ENCODE results near the gene NCOA1. TPM values are rescaled to one million over a fixed set of nuclear protein-coding genes. Genes with fewer than 3 reads are reported as not detected.

Gene NCOA1
- total and polyA plus RNA-seq, 10 of the 15 experiments (the other 5 are each of a cell fraction or from before 2014, with no cell fraction given) = 1.8 to 35.6 (median 6.1) TPM

DNA sequence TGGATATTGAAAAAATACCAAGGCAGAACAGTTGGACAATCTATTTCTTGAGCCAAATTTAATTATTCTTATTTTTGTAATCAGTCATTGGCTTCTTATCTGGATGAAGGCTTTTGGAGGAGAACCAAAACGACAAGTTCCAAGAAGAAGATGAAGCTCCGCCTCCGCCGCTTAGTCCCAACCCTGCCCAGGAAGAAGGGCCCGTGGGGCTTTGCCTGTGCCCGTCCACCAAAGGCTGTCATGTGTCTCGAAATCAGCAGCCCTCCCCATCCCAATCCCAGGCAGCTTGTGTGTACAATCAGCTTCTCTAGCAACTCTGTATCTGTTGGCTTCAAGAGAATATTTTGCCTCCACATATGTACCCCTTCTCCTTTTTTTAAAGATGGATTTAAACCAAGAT, 277.5 kb downstream of the NCOA1 start:
- H3K4me3 ChIP-seq = no peak overlapping the region
- BruUV-seq (replicated peaks) = no TSS peak
- H3K9me3 ChIP-seq (replicated peaks; ENCODE audit: control insufficient read depth, insufficient read depth, low read length) = no peaks in the 10 kb centered on the region
- FAIRE-seq (no peak), ATAC-seq (no peak), DNase-seq (ENCODE audit: low read depth, low spot score) (no peak)
- H3K4me2 ChIP-seq (ENCODE audit: control insufficient read depth, insufficient read depth) = no peak overlapping the region
- no peaks in the 10 kb centered on the region for H3K79me2 ChIP-seq (ENCODE audit: control insufficient read depth, insufficient read depth, low read length)
- no peak overlapping the region for H2AFZ ChIP-seq (ENCODE audit: control insufficient read depth, low read depth, low read length)
- CTCF ChIA-PET = interaction anchor here (0.9 to 2.2 kb wide), 4 partner anchors 11 to 360 kb away, joined by 3 to 6 read pairs (median 3); partner anchors contain the start of genes CENPO and PTRHD1
- H3K9ac ChIP-seq (ENCODE audit: control insufficient read depth, insufficient read depth, low read length) = no peak overlapping the region
- H3K27ac ChIP-seq (ENCODE audit: control insufficient read depth, insufficient read depth) = no peak overlapping the region
- POLR2A ChIA-PET = interaction anchor here (0.6 kb wide), 1 partner anchor 434 kb away, joined by 3 read pairs; no protein-coding TSS in a partner anchor
- in situ Hi-C loops (cut with MboI) (no loop called here), intact Hi-C loops (cut with micrococcal nuclease; ENCODE audit: unreplicated experiment) (no loop called here)
- RAD21 ChIA-PET (ENCODE audit: unreplicated experiment) = interaction anchor here (0.6 kb wide), 1 partner anchor 361 kb away, joined by 5 read pairs; no protein-coding TSS in a partner anchor
- H3K27me3 ChIP-seq (replicated peaks in 1 of 2; ENCODE audit: control insufficient read depth in 2 of 2, insufficient read depth in 2 of 2, low read length in 1 of 2) = no peaks in the 10 kb centered on the region
- SMC1A ChIA-PET (ENCODE audit: uncharacterized antibody, unreplicated experiment) = no interaction called here
- H3K36me3 ChIP-seq (ENCODE audit: control insufficient read depth in 2 of 2, insufficient read depth in 2 of 2, low read length in 1 of 2) = peaks cover 2 to 8% of the 10 kb centered on the region in 2 experiments; a peak in 2 of 4 replicates
- no peaks in the 10 kb centered on the region for H4K20me1 ChIP-seq (ENCODE audit: control insufficient read depth, insufficient read depth)
- H3K4me1 ChIP-seq (ENCODE audit: control insufficient read depth, insufficient read depth, low read length) = 0 out of 2 replicates have a peak, but pooled peaks cover 6% of the 10 kb centered on the region
- WGBS (ENCODE audit: insufficient coverage, insufficient replicate concordance, low lambda C conversion rate, missing lambda C conversion rate) = 96% methylated on average over 7 of the region's 7 CpGs
- TF ChIP-seq MXI1 (IDR thresholded peaks at IDR 0.05; ENCODE audit: low read depth, low read length) (no peak), TARDBP (IDR thresholded peaks at IDR 0.05; ENCODE audit: borderline replicate concordance) (no peak), MEF2A (IDR thresholded peaks at IDR 0.05; ENCODE audit: insufficient read depth, low read depth, low read length) (no peak), TBL1XR1 (IDR thresholded peaks at IDR 0.05; ENCODE audit: low read depth, low read length) (no peak), IKZF1 (conservative IDR thresholded peaks at IDR 0.05) (no peak), SMC3 (IDR thresholded peaks at IDR 0.05; ENCODE audit: borderline replicate concordance, low read length) (no peak), SUZ12 (IDR thresholded peaks at IDR 0.05; ENCODE audit: unreplicated experiment) (no peak), CBX3 (IDR thresholded peaks at IDR 0.05; ENCODE audit: borderline replicate concordance, low read depth) (no peak), CBX5 (IDR thresholded peaks at IDR 0.05; ENCODE audit: low read depth) (no peak), WRNIP1 (IDR thresholded peaks at IDR 0.05; ENCODE audit: borderline replicate concordance, low read depth, low read length) (no peak)
- TF ChIP-seq, protein P1, sequence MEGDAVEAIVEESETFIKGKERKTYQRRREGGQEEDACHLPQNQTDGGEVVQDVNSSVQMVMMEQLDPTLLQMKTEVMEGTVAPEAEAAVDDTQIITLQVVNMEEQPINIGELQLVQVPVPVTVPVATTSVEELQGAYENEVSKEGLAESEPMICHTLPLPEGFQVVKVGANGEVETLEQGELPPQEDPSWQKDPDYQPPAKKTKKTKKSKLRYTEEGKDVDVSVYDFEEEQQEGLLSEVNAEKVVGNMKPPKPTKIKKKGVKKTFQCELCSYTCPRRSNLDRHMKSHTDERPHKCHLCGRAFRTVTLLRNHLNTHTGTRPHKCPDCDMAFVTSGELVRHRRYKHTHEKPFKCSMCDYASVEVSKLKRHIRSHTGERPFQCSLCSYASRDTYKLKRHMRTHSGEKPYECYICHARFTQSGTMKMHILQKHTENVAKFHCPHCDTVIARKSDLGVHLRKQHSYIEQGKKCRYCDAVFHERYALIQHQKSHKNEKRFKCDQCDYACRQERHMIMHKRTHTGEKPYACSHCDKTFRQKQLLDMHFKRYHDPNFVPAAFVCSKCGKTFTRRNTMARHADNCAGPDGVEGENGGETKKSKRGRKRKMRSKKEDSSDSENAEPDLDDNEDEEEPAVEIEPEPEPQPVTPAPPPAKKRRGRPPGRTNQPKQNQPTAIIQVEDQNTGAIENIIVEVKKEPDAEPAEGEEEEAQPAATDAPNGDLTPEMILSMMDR (IDR thresholded peaks at IDR 0.05 in 2 of 3, conservative IDR thresholded peaks at IDR 0.05 in 1 of 3; ENCODE audit: control insufficient read depth in 2 of 3, extremely low read depth in 1 of 3, insufficient read depth in 1 of 3, low read depth in 3 of 3, low read length in 3 of 3) = no peak
- TF ChIP-seq, protein P2, sequence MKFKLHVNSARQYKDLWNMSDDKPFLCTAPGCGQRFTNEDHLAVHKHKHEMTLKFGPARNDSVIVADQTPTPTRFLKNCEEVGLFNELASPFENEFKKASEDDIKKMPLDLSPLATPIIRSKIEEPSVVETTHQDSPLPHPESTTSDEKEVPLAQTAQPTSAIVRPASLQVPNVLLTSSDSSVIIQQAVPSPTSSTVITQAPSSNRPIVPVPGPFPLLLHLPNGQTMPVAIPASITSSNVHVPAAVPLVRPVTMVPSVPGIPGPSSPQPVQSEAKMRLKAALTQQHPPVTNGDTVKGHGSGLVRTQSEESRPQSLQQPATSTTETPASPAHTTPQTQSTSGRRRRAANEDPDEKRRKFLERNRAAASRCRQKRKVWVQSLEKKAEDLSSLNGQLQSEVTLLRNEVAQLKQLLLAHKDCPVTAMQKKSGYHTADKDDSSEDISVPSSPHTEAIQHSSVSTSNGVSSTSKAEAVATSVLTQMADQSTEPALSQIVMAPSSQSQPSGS (IDR thresholded peaks at IDR 0.05; ENCODE audit: low read length) = no peak
- TF ChIP-seq, protein P3, sequence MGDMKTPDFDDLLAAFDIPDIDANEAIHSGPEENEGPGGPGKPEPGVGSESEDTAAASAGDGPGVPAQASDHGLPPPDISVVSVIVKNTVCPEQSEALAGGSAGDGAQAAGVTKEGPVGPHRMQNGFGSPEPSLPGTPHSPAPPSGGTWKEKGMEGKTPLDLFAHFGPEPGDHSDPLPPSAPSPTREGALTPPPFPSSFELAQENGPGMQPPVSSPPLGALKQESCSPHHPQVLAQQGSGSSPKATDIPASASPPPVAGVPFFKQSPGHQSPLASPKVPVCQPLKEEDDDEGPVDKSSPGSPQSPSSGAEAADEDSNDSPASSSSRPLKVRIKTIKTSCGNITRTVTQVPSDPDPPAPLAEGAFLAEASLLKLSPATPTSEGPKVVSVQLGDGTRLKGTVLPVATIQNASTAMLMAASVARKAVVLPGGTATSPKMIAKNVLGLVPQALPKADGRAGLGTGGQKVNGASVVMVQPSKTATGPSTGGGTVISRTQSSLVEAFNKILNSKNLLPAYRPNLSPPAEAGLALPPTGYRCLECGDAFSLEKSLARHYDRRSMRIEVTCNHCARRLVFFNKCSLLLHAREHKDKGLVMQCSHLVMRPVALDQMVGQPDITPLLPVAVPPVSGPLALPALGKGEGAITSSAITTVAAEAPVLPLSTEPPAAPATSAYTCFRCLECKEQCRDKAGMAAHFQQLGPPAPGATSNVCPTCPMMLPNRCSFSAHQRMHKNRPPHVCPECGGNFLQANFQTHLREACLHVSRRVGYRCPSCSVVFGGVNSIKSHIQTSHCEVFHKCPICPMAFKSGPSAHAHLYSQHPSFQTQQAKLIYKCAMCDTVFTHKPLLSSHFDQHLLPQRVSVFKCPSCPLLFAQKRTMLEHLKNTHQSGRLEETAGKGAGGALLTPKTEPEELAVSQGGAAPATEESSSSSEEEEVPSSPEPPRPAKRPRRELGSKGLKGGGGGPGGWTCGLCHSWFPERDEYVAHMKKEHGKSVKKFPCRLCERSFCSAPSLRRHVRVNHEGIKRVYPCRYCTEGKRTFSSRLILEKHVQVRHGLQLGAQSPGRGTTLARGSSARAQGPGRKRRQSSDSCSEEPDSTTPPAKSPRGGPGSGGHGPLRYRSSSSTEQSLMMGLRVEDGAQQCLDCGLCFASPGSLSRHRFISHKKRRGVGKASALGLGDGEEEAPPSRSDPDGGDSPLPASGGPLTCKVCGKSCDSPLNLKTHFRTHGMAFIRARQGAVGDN (IDR thresholded peaks at IDR 0.05) = no peak

Data from GM12878 (cell line).